NK-92 treated with Interleukin-12 subunit alpha and Interleukin-12 subunit beta, amount 100 ng/mL, for 24 hours (cell line): ENCODE measurements around the gene UNK.
"Not testable (repeated sequence)": the region's sequence is repeated elsewhere in the genome, so short reads cannot be mapped to it uniquely, and the experiment has no call there.

ENCODE experiments used
- DNase-seq: peaks from one replicate; lab custom pipeline; 2025; lab: John Stamatoyannopoulos, UW

The UNK gene

GRCh38 chr17:75853433-75853832, 68.8 kb downstream of the UNK start:
- no peak for DNase-seq

- no peak for DNase-seq
Measured at GRCh38 chr17:75854101-75854748, 69.6 kb downstream of the UNK start.

GRCh38 chr17:75854881-75855309, 70.3 kb downstream of the UNK start:
- DNase-seq, result peak; percentile 66

GRCh38 chr17:75855310-75856061, 70.9 kb downstream of the UNK start, which contains the start of gene WBP2:
Gene WBP2 (minus strand): TSS chr17:75855335. CDS start chr17:75855297, 38 bp downstream.
- DNase-seq, result peak; percentile 98

GRCh38 chr17:75856062-75856756, 71.6 kb downstream of the UNK start:
- no peak for DNase-seq

GRCh38 chr17:75859358-75859757, 74.8 kb downstream of the UNK start:
- DNase-seq, result not testable (repeated sequence)

- no peak for DNase-seq
Measured at GRCh38 chr17:75861927-75862317, 77.3 kb downstream of the UNK start.

GRCh38 chr17:75864448-75864871, 79.9 kb downstream of the UNK start:
- no peak for DNase-seq

GRCh38 chr17:75864887-75865286, 80.3 kb downstream of the UNK start:
- DNase-seq, result not testable (repeated sequence)

GRCh38 chr17:75865404-75866188, 81.0 kb downstream of the UNK start:
- not testable (repeated sequence) for DNase-seq

- DNase-seq, result not testable (repeated sequence)
Measured at GRCh38 chr17:75868730-75869281, 84.2 kb downstream of the UNK start.

GRCh38 chr17:75869282-75870141, 84.9 kb downstream of the UNK start:
- no peak for DNase-seq

- DNase-seq, result not testable (repeated sequence)
Measured at GRCh38 chr17:75870228-75870627, 85.6 kb downstream of the UNK start.

GRCh38 chr17:75872434-75873351, 88.1 kb downstream of the UNK start:
- no peak for DNase-seq

- no peak for DNase-seq
Measured at GRCh38 chr17:75873587-75874322, 89.1 kb downstream of the UNK start.

- DNase-seq, result no peak
Measured at GRCh38 chr17:75874323-75875181, 89.9 kb downstream of the UNK start.
